ENCODE results near the gene ZBTB2. TPM values are rescaled to one million over a fixed set of nuclear protein-coding genes. Genes with fewer than 3 reads are reported as not detected.
A peak's percentile ranks its signal among the peaks of the same experiment; 100 is the strongest.

Gene ZBTB2
- total RNA-seq, 1 experiment from 2014 or later = 20.3 TPM

DNA sequence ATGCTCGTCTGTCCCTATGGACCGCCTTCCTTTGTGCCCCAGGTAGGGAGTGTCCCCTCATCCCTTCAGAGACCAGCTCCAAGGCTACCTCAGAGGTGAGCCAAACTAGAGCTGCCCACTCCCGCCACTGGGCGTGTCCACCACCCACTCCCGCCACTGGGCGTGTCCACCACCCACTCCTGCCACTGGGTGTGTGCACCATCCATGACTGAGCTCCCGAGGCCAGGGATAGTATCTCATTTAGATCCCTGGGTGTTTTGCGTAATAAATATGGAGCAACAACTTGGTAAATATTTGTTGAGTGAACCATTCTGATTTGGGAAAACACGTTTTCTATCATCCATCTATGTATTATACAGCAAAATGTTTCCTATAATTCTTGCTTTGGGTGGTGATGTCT is 68.8 kb downstream of the ZBTB2 start:
- BruUV-seq (replicated peaks) = no TSS peak
- H3F3A ChIP-seq (ENCODE audit: low read length, unreplicated experiment) = no peaks in the 10 kb centered on the region
- H3K9ac ChIP-seq (ENCODE audit: low read length) = no peak overlapping the region
- no peak overlapping the region for H3K4me2 ChIP-seq (ENCODE audit: low read length)
- ChIA-PET POLR2A (ENCODE audit: unreplicated experiment) (no interaction called here), CTCF (no interaction called here)
- no peaks in the 10 kb centered on the region for H3K27me3 ChIP-seq (ENCODE audit: low read length)
- no peaks in the 10 kb centered on the region for H3K9me3 ChIP-seq (ENCODE audit: low read length)
- ATAC-seq (no peak), DNase-seq (peak; percentile 28)
- H4K20me1 ChIP-seq (ENCODE audit: low read length) = peaks cover 7% of the 10 kb centered on the region
- TF ChIP-seq EZH2 (IDR thresholded peaks at IDR 0.05; ENCODE audit: low read length, unreplicated experiment) (no peak), EZH2phosphoT487 (IDR thresholded peaks at IDR 0.05; ENCODE audit: borderline replicate concordance, low read length) (no peak)
- TF ChIP-seq, protein P1, sequence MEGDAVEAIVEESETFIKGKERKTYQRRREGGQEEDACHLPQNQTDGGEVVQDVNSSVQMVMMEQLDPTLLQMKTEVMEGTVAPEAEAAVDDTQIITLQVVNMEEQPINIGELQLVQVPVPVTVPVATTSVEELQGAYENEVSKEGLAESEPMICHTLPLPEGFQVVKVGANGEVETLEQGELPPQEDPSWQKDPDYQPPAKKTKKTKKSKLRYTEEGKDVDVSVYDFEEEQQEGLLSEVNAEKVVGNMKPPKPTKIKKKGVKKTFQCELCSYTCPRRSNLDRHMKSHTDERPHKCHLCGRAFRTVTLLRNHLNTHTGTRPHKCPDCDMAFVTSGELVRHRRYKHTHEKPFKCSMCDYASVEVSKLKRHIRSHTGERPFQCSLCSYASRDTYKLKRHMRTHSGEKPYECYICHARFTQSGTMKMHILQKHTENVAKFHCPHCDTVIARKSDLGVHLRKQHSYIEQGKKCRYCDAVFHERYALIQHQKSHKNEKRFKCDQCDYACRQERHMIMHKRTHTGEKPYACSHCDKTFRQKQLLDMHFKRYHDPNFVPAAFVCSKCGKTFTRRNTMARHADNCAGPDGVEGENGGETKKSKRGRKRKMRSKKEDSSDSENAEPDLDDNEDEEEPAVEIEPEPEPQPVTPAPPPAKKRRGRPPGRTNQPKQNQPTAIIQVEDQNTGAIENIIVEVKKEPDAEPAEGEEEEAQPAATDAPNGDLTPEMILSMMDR (conservative IDR thresholded peaks at IDR 0.05; ENCODE audit: low read depth, low read length) = no peak
- no peaks in the 10 kb centered on the region for H3K9me2 ChIP-seq (replicated peaks; ENCODE audit: low read length)
- intact Hi-C loops (cut with micrococcal nuclease) = loop anchor here (10.0 kb wide), 1 partner anchor 78 kb away; no protein-coding TSS in a partner anchor
- no peak overlapping the region for H2AFZ ChIP-seq (ENCODE audit: low read length)
- H3K4me3 ChIP-seq (ENCODE audit: low read length) = no peak overlapping the region
- H3K4me1 ChIP-seq (ENCODE audit: insufficient read depth, low read length) = peaks cover 30% of the 10 kb centered on the region
- peak overlapping the region; percentile 87 for H3K27ac ChIP-seq (ENCODE audit: low read length)
- H3K79me2 ChIP-seq (ENCODE audit: low read length) = peaks cover 29% of the 10 kb centered on the region
- no peaks in the 10 kb centered on the region for H3K36me3 ChIP-seq (ENCODE audit: low read depth, low read length)

DNA sequence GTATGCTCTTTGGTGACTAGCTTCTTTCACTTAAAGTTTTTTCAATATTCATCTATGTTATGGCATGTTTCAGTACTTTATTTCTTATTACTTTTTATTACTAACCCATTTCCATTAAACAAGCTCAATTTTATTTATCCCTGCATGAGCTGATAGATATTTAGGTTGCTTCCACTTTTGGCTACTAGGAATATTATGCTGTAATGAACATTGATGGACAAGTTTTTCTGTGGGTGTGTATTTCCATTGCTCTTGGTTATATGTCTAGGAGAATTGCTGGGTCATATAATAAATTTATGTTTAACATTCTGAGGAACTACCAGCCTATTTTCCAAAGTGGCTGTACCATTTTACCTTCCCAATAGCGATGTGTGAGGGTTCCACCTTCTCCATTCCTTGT is 69.9 kb downstream of the ZBTB2 start:
- H3K4me1 ChIP-seq (ENCODE audit: insufficient read depth, low read length) = peaks cover 31% of the 10 kb centered on the region
- CTCF ChIA-PET = no interaction called here
- no peak for ATAC-seq

GRCh38 chr6:151320140-151320539 is 71.2 kb downstream of the ZBTB2 start:
- intact Hi-C loops (cut with micrococcal nuclease) = loop anchor here (10.0 kb wide), 1 partner anchor 75 kb away; no protein-coding TSS in a partner anchor
- Histone ChIP-seq H3K4me3 (ENCODE audit: low read length) (no peak overlapping the region), H3K9me2 (replicated peaks; ENCODE audit: low read length) (no peaks in the 10 kb centered on the region), H3K27ac (ENCODE audit: low read length) (no peak overlapping the region), H3K4me1 (ENCODE audit: insufficient read depth, low read length) (peaks cover 31% of the 10 kb centered on the region), H2AFZ (ENCODE audit: low read length) (no peak overlapping the region), H3K4me2 (ENCODE audit: low read length) (no peak overlapping the region), H3F3A (ENCODE audit: low read length, unreplicated experiment) (no peaks in the 10 kb centered on the region), H3K9me3 (ENCODE audit: low read length) (no peaks in the 10 kb centered on the region), H3K36me3 (ENCODE audit: low read depth, low read length) (no peaks in the 10 kb centered on the region), H3K27me3 (ENCODE audit: low read length) (no peaks in the 10 kb centered on the region), H4K20me1 (ENCODE audit: low read length) (no peaks in the 10 kb centered on the region), H3K79me2 (ENCODE audit: low read length) (peaks cover 4% of the 10 kb centered on the region), H3K9ac (ENCODE audit: low read length) (no peak overlapping the region)
- DNase-seq (no peak), ATAC-seq (no peak)
- TF ChIP-seq EZH2 (IDR thresholded peaks at IDR 0.05; ENCODE audit: low read length, unreplicated experiment) (no peak), EZH2phosphoT487 (IDR thresholded peaks at IDR 0.05; ENCODE audit: borderline replicate concordance, low read length) (no peak)
- TF ChIP-seq, protein P1 (conservative IDR thresholded peaks at IDR 0.05; ENCODE audit: low read depth, low read length) = no peak
- BruUV-seq (replicated peaks) = no TSS peak
- POLR2A ChIA-PET (ENCODE audit: unreplicated experiment) = no interaction called here
- CTCF ChIA-PET = no interaction called here

More for the DNA sequence above, 69.9 kb downstream of the ZBTB2 start:
- H3K79me2 ChIP-seq (ENCODE audit: low read length) = peaks cover 17% of the 10 kb centered on the region
- H2AFZ ChIP-seq (ENCODE audit: low read length) = no peak overlapping the region
- no peaks in the 10 kb centered on the region for H3K27me3 ChIP-seq (ENCODE audit: low read length)
- H3K27ac ChIP-seq (ENCODE audit: low read length) = no peak overlapping the region
- H3K9me2 ChIP-seq (replicated peaks; ENCODE audit: low read length) = no peaks in the 10 kb centered on the region
- intact Hi-C loops (cut with micrococcal nuclease) = loop anchor here (10.0 kb wide), 1 partner anchor 77 kb away; no protein-coding TSS in a partner anchor
- BruUV-seq (replicated peaks) = no TSS peak
- no peak overlapping the region for H3K9ac ChIP-seq (ENCODE audit: low read length)
- H3K4me2 ChIP-seq (ENCODE audit: low read length) = no peak overlapping the region
- H3K36me3 ChIP-seq (ENCODE audit: low read depth, low read length) = no peaks in the 10 kb centered on the region
- H4K20me1 ChIP-seq (ENCODE audit: low read length) = no peaks in the 10 kb centered on the region
- no peaks in the 10 kb centered on the region for H3F3A ChIP-seq (ENCODE audit: low read length, unreplicated experiment)
- POLR2A ChIA-PET (ENCODE audit: unreplicated experiment) = interaction anchor here (0.5 to 0.6 kb wide), 2 partner anchors 45 to 269 kb away, joined by 3 to 4 read pairs; no protein-coding TSS in a partner anchor
- H3K4me3 ChIP-seq (ENCODE audit: low read length) = no peak overlapping the region
- no peak for DNase-seq
- no peak for TF ChIP-seq EZH2phosphoT487 (IDR thresholded peaks at IDR 0.05; ENCODE audit: borderline replicate concordance, low read length)
- TF ChIP-seq, protein P1 (conservative IDR thresholded peaks at IDR 0.05; ENCODE audit: low read depth, low read length) = no peak
- TF ChIP-seq EZH2 (IDR thresholded peaks at IDR 0.05; ENCODE audit: low read length, unreplicated experiment) = no peak
- no peaks in the 10 kb centered on the region for H3K9me3 ChIP-seq (ENCODE audit: low read length)
